GM23338 (cell line): ENCODE measurements around the gene PAQR9. TPM values are rescaled to one million over a fixed set of nuclear protein-coding genes. Genes with fewer than 3 reads are reported as not detected.

Source experiments
- ATAC-seq: fragments of 200-7000 bp; cut with Tn5 transposase; 3 replicates; pipeline ENCODE4 v1.9.1; 2020
- DNase-seq: peaks from one replicate; pipeline ENCODE4 v3.0.0-alpha.2; 2015; ENCODE audit warnings: low spot score
- H2AFZ ChIP-seq: fragments of 200-600 bp; sonication (generic); 2 replicates; pipeline ENCODE4 v1.8.0; 2016; ENCODE audit warnings: antibody characterized with exemption, mild to moderate bottlenecking, moderate library complexity
- H3F3A ChIP-seq: fragments of 200-600 bp; sonication (generic); replicated peaks from 2 replicates; pipeline ENCODE4 v1.8.0; 2017; ENCODE audit warnings: antibody characterized with exemption, mixed run types, low read depth
- H3K27ac ChIP-seq: fragments of 200-600 bp; sonication (generic); 2 replicates; pipeline ENCODE4 v1.6.1; 2016; ENCODE audit warnings: low read depth
- H3K27me3 ChIP-seq: fragments of 200-600 bp; sonication (generic); 2 replicates; pipeline ENCODE4 v1.8.0; 2016; ENCODE audit warnings: mild to moderate bottlenecking, mixed run types, moderate library complexity; ENCODE audit not compliant: insufficient read depth
- H3K36me3 ChIP-seq: fragments of 200-600 bp; sonication (generic); 2 replicates; pipeline ENCODE4 v1.8.0; 2016; ENCODE audit warnings: mild to moderate bottlenecking; ENCODE audit not compliant: insufficient read depth
- H3K4me1 ChIP-seq: fragments of 200-600 bp; sonication (generic); 2 replicates; pipeline ENCODE4 v1.8.0; 2016; ENCODE audit warnings: mild to moderate bottlenecking, moderate library complexity; ENCODE audit not compliant: insufficient read depth
- H3K4me2 ChIP-seq: fragments of 200-600 bp; sonication (generic); 2 replicates; pipeline ENCODE4 v1.7.1; 2017; ENCODE audit warnings: mixed run types
- H3K4me3 ChIP-seq: fragments of 200-600 bp; sonication (generic); 2 replicates; pipeline ENCODE4 v1.6.1; 2016; ENCODE audit warnings: mixed run types
- H3K79me2 ChIP-seq: fragments of 200-600 bp; sonication (generic); replicated peaks from 2 replicates; pipeline ENCODE4 v1.8.0; 2017; ENCODE audit warnings: mild to moderate bottlenecking; ENCODE audit not compliant: insufficient read depth
- H3K9me2 ChIP-seq: fragments of 200-600 bp; sonication (generic); 2 replicates; pipeline ENCODE4 v1.8.0; 2017; ENCODE audit not compliant: insufficient read depth
- H4K20me1 ChIP-seq: fragments of 200-600 bp; sonication (generic); replicated peaks from 2 replicates; pipeline ENCODE4 v1.8.0; 2017; ENCODE audit warnings: mild to moderate bottlenecking; ENCODE audit not compliant: insufficient read depth
- H3K27ac Mint-ChIP-seq: 2 replicates; pipeline ENCODE4 v1.8.0; 2020; ENCODE audit warnings: inconsistent platforms, mild to moderate bottlenecking, moderate library complexity, mixed read lengths
- H3K27me3 Mint-ChIP-seq: 3 replicates; pipeline ENCODE4 v1.8.0; 2022; ENCODE audit warnings: low read depth, mild to moderate bottlenecking, moderate library complexity, mixed read lengths, inconsistent platforms; ENCODE audit not compliant: insufficient read depth, poor library complexity
- H3K36me3 Mint-ChIP-seq: 3 replicates; pipeline ENCODE4 v1.8.0; 2021; ENCODE audit warnings: low read depth, mild to moderate bottlenecking, inconsistent platforms, moderate library complexity, mixed read lengths
- H3K4me1 Mint-ChIP-seq: 3 replicates; pipeline ENCODE4 v1.8.0; 2020; ENCODE audit warnings: mild to moderate bottlenecking, inconsistent platforms, mixed read lengths
- H3K4me3 Mint-ChIP-seq: 3 replicates; pipeline ENCODE4 v1.8.0; 2021; ENCODE audit warnings: moderate library complexity, mild to moderate bottlenecking, inconsistent platforms, mixed read lengths
- H3K9me3 Mint-ChIP-seq: 3 replicates; pipeline ENCODE4 v1.8.0; 2020; ENCODE audit warnings: moderate library complexity, mild to moderate bottlenecking, inconsistent platforms, mixed read lengths
- EZH2 ChIP-seq: fragments of 200-600 bp; sonication (generic); IDR thresholded peaks from one replicate; pipeline ENCODE4 v1.8.0; 2017; ENCODE audit warnings: antibody characterized with exemption, mild to moderate bottlenecking, low read depth; ENCODE audit not compliant: unreplicated experiment
- EZH2phosphoT487 ChIP-seq: fragments of 200-600 bp; sonication (generic); IDR thresholded peaks from one replicate; pipeline ENCODE4 v1.8.1; 2018; ENCODE audit warnings: antibody characterized with exemption; ENCODE audit not compliant: unreplicated experiment
- NANOG ChIP-seq: IDR thresholded peaks from 2 replicates; pipeline ENCODE4 v1.6.1; 2016; ENCODE audit warnings: antibody characterized with exemption, borderline replicate concordance
- polyA plus RNA-seq: library from polyadenylated mRNA; unstranded; fragments of >200 nt; fragmentation: Nextera tagmentation; extraction: Ambion mirVana; gene quantifications from 2 replicates; pipeline ENCODE4 v1.2.1, GENCODE V29; 2016
- total RNA-seq: library from RNA; depleted of rRNA; stranded (reverse); fragments of >200 nt; shearing (Covaris generic); gene quantifications from 2 replicates; pipeline ENCODE4 v1.2.3, GENCODE V29; 2014
- TF ChIP-seq, protein P1 (sequence below): IDR thresholded peaks from one replicate; pipeline ENCODE4 v1.6.1; 2018; ENCODE audit warnings: antibody characterized with exemption; ENCODE audit not compliant: unreplicated experiment
- TF ChIP-seq, protein P2 (sequence below): fragments of 250-450 bp; sonication (Bioruptor Pico); IDR thresholded peaks from 2 replicates; pipeline ENCODE4 v1.5.0; 2020; ENCODE audit warnings: mild to moderate bottlenecking, moderate library complexity
- TF ChIP-seq, protein P3 (sequence below): IDR thresholded peaks from 2 replicates; pipeline ENCODE4 v1.6.1; 2016; ENCODE audit warnings: antibody characterized with exemption
- TF ChIP-seq, protein P4 (sequence below), 2 experiments: fragments of 200-600 bp in 1 of 2; sonication (generic) in 1 of 2; conservative IDR thresholded peaks; 2 replicates each; pipeline versions ENCODE4 v1.5.1 to v1.6.1; 2016 to 2017; ENCODE audit warnings: antibody characterized with exemption in 2 of 2, low read depth in 2 of 2, mild to moderate bottlenecking in 2 of 2, moderate library complexity in 1 of 2

PAQR9 gene
- total and polyA plus RNA-seq, 2 experiments from 2014 or later = 2.0 to 2.3 TPM

DNA sequence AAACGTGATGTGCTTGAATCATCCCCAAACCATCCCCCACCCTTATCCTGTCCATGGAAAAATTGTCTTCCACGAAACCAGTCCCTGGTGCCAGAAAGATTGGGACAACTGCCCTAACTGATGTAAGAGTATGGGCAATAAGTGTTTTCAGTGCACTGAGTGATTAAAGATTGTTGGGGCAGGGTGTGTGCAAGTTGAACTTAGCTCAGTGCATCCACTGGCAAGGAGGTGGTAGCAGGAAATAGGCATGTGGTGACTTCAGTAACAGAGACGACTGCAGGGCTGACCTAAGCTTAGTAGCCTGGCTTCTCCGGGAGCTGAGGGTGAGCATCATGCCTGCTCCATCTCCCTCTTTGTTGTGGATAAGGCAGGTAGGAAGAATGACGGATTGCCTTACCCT lies 27.5 kb downstream of the PAQR9 start:
- no peak overlapping the region for H3K27ac Mint-ChIP-seq
- no peaks in the 10 kb centered on the region for H3K36me3 Mint-ChIP-seq
- H3K27me3 Mint-ChIP-seq = no peaks in the 10 kb centered on the region
- DNase-seq (no peak), ATAC-seq (no peak)
- Histone ChIP-seq H3K4me3 (no peak overlapping the region), H3K4me2 (no peak overlapping the region), H3K79me2 (no peaks in the 10 kb centered on the region), H3F3A (no peaks in the 10 kb centered on the region), H3K27ac (no peak overlapping the region), H3K4me1 (peaks cover 4% of the 10 kb centered on the region; the same call in 1 of the 2 replicates), H4K20me1 (no peaks in the 10 kb centered on the region), H3K9me2 (no peaks in the 10 kb centered on the region), H3K27me3 (no peaks in the 10 kb centered on the region), H2AFZ (no peak overlapping the region), H3K36me3 (no peaks in the 10 kb centered on the region)
- peaks cover 8% of the 10 kb centered on the region; the same call in 2 of the 3 replicates for H3K4me1 Mint-ChIP-seq
- TF ChIP-seq NANOG (no peak), EZH2 (no peak), EZH2phosphoT487 (no peak)
- TF ChIP-seq, protein P1, sequence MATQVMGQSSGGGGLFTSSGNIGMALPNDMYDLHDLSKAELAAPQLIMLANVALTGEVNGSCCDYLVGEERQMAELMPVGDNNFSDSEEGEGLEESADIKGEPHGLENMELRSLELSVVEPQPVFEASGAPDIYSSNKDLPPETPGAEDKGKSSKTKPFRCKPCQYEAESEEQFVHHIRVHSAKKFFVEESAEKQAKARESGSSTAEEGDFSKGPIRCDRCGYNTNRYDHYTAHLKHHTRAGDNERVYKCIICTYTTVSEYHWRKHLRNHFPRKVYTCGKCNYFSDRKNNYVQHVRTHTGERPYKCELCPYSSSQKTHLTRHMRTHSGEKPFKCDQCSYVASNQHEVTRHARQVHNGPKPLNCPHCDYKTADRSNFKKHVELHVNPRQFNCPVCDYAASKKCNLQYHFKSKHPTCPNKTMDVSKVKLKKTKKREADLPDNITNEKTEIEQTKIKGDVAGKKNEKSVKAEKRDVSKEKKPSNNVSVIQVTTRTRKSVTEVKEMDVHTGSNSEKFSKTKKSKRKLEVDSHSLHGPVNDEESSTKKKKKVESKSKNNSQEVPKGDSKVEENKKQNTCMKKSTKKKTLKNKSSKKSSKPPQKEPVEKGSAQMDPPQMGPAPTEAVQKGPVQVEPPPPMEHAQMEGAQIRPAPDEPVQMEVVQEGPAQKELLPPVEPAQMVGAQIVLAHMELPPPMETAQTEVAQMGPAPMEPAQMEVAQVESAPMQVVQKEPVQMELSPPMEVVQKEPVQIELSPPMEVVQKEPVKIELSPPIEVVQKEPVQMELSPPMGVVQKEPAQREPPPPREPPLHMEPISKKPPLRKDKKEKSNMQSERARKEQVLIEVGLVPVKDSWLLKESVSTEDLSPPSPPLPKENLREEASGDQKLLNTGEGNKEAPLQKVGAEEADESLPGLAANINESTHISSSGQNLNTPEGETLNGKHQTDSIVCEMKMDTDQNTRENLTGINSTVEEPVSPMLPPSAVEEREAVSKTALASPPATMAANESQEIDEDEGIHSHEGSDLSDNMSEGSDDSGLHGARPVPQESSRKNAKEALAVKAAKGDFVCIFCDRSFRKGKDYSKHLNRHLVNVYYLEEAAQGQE = no peak
- TF ChIP-seq, protein P2, sequence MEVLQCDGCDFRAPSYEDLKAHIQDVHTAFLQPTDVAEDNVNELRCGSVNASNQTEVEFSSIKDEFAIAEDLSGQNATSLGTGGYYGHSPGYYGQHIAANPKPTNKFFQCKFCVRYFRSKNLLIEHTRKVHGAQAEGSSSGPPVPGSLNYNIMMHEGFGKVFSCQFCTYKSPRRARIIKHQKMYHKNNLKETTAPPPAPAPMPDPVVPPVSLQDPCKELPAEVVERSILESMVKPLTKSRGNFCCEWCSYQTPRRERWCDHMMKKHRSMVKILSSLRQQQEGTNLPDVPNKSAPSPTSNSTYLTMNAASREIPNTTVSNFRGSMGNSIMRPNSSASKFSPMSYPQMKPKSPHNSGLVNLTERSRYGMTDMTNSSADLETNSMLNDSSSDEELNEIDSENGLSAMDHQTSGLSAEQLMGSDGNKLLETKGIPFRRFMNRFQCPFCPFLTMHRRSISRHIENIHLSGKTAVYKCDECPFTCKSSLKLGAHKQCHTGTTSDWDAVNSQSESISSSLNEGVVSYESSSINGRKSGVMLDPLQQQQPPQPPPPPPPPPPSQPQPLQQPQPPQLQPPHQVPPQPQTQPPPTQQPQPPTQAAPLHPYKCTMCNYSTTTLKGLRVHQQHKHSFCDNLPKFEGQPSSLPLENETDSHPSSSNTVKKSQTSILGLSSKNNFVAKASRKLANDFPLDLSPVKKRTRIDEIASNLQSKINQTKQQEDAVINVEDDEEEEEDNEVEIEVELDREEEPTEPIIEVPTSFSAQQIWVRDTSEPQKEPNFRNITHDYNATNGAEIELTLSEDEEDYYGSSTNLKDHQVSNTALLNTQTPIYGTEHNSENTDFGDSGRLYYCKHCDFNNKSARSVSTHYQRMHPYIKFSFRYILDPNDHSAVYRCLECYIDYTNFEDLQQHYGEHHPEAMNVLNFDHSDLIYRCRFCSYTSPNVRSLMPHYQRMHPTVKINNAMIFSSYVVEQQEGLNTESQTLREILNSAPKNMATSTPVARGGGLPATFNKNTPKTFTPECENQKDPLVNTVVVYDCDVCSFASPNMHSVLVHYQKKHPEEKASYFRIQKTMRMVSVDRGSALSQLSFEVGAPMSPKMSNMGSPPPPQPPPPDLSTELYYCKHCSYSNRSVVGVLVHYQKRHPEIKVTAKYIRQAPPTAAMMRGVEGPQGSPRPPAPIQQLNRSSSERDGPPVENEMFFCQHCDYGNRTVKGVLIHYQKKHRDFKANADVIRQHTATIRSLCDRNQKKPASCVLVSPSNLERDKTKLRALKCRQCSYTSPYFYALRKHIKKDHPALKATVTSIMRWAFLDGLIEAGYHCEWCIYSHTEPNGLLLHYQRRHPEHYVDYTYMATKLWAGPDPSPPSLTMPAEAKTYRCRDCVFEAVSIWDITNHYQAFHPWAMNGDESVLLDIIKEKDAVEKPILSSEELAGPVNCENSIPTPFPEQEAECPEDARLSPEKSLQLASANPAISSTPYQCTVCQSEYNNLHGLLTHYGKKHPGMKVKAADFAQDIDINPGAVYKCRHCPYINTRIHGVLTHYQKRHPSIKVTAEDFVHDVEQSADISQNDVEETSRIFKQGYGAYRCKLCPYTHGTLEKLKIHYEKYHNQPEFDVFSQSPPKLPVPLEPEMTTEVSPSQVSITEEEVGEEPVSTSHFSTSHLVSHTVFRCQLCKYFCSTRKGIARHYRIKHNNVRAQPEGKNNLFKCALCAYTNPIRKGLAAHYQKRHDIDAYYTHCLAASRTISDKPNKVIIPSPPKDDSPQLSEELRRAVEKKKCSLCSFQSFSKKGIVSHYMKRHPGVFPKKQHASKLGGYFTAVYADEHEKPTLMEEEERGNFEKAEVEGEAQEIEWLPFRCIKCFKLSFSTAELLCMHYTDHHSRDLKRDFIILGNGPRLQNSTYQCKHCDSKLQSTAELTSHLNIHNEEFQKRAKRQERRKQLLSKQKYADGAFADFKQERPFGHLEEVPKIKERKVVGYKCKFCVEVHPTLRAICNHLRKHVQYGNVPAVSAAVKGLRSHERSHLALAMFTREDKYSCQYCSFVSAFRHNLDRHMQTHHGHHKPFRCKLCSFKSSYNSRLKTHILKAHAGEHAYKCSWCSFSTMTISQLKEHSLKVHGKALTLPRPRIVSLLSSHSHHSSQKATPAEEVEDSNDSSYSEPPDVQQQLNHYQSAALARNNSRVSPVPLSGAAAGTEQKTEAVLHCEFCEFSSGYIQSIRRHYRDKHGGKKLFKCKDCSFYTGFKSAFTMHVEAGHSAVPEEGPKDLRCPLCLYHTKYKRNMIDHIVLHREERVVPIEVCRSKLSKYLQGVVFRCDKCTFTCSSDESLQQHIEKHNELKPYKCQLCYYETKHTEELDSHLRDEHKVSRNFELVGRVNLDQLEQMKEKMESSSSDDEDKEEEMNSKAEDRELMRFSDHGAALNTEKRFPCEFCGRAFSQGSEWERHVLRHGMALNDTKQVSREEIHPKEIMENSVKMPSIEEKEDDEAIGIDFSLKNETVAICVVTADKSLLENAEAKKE (CRISPR knock-in tag) = no peak
- TF ChIP-seq, protein P3, sequence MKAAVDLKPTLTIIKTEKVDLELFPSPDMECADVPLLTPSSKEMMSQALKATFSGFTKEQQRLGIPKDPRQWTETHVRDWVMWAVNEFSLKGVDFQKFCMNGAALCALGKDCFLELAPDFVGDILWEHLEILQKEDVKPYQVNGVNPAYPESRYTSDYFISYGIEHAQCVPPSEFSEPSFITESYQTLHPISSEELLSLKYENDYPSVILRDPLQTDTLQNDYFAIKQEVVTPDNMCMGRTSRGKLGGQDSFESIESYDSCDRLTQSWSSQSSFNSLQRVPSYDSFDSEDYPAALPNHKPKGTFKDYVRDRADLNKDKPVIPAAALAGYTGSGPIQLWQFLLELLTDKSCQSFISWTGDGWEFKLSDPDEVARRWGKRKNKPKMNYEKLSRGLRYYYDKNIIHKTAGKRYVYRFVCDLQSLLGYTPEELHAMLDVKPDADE = no peak
- TF ChIP-seq, protein P4, sequence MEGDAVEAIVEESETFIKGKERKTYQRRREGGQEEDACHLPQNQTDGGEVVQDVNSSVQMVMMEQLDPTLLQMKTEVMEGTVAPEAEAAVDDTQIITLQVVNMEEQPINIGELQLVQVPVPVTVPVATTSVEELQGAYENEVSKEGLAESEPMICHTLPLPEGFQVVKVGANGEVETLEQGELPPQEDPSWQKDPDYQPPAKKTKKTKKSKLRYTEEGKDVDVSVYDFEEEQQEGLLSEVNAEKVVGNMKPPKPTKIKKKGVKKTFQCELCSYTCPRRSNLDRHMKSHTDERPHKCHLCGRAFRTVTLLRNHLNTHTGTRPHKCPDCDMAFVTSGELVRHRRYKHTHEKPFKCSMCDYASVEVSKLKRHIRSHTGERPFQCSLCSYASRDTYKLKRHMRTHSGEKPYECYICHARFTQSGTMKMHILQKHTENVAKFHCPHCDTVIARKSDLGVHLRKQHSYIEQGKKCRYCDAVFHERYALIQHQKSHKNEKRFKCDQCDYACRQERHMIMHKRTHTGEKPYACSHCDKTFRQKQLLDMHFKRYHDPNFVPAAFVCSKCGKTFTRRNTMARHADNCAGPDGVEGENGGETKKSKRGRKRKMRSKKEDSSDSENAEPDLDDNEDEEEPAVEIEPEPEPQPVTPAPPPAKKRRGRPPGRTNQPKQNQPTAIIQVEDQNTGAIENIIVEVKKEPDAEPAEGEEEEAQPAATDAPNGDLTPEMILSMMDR (conservative IDR thresholded peaks at IDR 0.05; ENCODE audit: low read depth in 2 of 2) = no peak
- no peak overlapping the region for H3K4me3 Mint-ChIP-seq
- H3K9me3 Mint-ChIP-seq = no peaks in the 10 kb centered on the region
